ENCODE data around the gene ZACN.

DNA sequence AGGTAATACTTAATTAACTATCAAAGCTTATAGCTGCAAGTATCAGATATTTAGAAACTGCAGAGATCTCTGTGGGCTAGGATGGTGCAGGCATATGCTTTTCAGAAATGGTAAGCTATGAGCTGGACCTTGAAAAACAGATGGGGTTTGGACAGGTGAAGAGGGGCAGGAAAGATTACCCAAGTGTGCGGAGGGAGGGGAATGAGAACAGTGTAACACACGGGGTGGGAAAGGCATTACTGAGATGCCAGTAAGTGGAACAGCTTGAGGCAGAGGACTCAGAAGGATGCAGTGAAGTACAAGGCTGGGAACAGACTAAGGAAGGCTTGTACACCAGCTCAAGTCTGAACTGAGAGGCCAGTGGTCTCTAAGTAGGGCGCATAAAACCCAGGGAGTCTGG is 29.7 kb upstream of the ZACN start:
- TF ChIP-seq CTCF (IDR thresholded peaks at IDR 0.05; ENCODE audit: extremely low read depth in 1 of 2, insufficient read depth in 1 of 2, low read depth in 1 of 2, low read length in 2 of 2) (no peak), POLR2A (IDR thresholded peaks at IDR 0.05; ENCODE audit: low read depth, low read length) (no peak)

All from endothelial cell of umbilical vein (primary cell).